HG02884 (cell line): ENCODE results near the gene PLXNB2.
"Not testable (repeated sequence)": the region's sequence is repeated elsewhere in the genome, so short reads cannot be mapped to it uniquely, and the experiment has no call there.

ENCODE experiments used
- ATAC-seq: cut with Tn5 transposase; IDR thresholded peaks from one replicate; pipeline ENCODE4 v1.9.1; 2021; ENCODE audit warnings: mild to moderate bottlenecking, moderate library complexity; ENCODE audit not compliant: unreplicated experiment

Gene PLXNB2

DNA sequence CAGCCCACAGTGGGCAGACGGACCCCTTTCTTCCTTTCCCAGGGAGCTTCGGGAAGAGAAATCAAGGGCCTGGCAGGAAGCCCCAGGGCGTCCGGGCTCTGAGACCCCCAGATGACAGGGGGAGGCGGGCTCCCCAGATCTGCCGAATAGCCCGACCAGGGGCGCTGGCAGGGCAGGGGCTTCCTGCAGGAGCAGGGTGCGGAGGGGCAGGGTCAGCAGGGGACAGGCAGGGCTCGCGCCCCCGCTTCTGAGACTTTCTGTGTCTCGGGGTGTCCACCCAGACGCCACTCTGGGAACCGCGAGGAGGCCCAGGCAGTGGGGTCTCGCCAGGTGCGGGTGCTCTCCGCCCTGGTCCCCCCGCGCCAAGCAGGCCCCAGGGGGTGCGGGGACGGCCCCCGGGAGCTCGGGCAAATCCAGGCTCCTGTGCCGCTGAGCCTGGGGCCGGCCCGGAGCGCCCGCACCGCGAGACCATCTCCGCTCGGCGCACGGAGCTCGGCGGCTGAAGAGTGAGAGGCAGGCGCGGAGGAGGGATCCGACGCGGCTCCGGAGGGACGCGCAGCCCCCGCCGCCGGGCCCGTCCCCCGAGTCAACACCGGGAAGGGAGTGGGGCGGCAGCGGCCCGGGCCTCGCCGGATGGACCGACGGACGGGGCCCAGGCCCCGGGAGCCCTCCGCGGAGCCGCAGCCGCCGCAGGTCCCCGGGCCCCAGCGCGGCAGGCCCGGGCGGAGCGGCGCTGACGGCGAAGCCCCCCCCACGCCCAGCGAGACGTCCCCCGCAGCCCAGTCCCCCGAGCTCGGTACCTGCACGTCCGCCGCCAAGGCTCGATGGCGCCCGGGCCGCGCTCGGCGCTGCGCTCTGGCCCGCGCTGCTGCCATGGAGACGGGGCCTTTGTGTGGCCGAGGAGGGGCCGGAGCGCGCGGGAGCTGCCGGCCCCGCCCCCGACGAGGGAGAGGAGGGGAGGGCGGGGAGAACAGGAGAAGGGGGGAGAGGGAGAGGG is at the start of gene PLXNB2:
Gene PLXNB2 (minus strand): TSS at position 894 of the 997 bp plus-strand sequence. CDS start 17,062 bp downstream, outside the sequence.
- no peak for ATAC-seq

DNA sequence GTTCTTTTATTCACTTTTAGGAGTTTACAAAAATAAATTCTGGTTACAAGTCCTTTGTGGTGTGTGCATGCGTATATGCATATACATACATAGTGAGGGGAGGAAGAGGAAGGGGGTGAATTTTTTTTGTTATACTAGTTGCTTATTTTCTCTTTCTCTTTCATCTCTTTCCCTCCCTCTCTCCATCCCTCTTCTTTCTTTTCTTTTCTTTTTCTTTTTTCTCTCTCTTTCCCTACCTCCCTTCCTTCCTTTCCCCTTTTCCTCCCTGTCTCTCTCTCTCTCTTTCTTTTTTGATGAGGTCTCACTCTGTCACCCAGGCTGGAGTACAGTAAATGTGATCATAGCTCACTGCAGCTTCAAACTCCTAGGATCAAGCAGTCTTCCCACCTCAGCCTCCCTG is 49.8 kb upstream of the PLXNB2 start:
- ATAC-seq, result no peak

DNA sequence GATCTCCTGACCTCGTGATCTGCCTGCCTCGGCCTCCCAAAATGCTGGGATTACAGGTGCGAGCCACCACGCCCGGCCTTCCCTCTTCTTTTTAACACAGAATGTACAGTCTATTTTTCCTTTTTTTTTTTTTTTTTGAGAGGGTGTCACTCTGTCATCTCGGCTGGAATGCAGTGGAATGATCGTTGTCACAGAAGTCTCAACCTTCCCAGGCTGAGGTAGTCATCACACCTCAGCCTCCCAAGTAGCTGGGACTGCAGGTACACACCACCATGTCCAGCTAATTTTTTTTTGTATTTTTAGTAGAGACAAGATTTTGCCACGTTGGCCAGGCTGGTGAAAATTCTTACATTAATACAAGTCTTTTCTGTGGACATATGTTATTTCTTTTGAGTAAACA is 48.7 kb upstream of the PLXNB2 start:
- no peak for ATAC-seq

DNA sequence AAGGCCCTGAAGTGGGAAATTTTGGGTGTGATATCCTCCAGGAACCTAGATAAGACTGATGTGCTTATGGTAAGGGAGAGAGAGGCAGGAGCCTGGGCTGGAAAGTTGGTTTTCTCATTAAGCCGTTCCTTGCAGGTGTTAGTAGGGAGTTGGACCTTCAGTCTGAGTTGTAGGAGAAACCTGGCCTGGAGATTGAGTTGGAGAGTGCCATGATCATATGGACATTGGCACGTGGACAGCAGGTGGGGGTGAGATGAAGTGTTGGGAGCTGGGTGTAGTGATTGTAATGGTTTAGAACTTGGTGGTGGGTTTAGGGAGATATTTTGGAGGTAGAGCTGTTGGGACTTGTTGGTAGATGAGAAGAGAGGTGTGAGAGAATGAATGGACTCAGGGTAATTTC is 40.6 kb upstream of the PLXNB2 start:
- ATAC-seq, result no peak

DNA sequence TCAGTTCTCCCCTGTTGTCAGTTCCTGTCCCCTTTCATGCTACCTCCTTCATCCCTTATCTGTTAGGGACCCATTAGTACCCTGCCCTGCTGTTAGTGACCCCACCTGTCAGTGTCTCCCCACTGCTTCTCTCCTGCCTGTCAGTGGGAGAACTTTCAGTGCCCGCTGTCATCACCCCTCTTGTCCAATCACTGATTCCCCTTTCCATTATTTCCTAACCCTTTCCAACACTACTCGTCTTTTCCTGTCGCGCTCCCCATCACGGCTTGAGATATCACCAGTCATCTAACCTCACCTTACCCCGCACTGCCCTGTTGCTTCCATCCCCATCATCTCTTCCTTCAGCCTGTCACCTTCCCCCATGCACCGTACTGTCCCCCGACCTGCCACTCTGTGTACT is 39.7 kb upstream of the PLXNB2 start:
- ATAC-seq, result no peak

DNA sequence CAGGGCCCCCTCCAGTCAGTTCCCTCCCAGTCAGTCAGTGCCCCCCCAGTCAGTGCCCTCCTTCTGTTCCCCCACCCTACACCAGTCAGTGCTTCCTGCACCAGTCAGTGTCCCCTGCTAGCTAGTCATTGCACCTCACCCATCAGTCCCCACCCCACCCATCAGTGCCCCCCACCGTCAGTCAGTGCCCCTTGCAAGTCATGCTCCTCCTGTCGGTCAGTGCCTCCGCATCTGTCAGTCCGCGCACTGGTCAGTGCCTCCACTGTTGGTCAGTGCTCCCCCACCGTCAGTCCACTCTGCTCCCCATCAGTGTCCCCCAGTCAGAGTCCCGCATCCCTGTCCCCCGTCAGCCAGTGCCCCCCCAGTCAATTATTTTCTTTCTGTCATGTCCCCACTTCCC is 39.0 kb upstream of the PLXNB2 start:
- no peak for ATAC-seq

- ATAC-seq, result no peak
These were observed 36.1 kb upstream of the PLXNB2 start for GRCh38 chr22:50343541-50343935.

DNA sequence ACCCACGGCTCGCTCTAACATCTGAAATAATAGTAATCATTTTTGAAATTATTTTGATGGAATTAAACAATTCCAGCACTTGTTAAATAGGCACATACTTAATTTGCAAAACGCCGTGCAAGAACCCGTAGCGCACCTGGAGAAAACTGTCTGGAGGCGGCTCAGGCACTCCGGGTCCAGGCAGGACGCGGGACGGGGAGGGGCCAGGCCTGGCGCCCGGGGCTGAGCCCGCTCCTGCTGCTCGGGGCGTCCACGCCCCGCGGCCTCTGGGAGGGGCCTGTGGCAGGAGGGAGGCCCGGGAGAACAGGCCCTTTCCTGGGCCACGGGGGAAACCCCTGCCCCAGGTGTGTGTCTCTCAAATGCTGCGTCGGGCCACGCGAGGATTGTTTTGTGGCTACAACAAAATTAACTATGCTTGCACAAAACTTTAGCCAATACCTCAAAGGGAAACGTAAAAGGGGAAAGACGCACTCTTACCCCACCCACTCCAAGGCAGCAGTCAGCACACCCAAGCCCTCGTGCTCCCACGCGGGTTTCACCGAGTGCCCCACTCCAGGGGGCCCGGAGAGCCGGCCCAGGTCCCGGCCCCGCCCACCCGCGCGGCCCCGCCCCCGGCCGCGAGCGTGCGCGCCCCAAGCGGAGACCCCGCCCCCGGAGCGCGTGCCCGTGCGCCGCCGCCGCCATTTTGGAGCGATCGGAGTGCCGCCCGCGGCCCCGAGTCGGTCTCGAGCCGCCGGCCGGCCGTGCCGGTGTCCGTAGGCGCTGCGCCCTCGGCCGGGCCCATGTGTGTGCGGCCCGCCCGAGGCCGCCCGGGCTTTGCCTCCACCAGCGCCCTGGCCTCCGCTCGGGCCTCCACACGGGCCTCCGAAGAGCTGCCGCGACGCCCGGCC is 35.5 kb upstream of the PLXNB2 start, which contains the start of gene PPP6R2:
Gene PPP6R2 (plus strand): TSS at position 677 of the 890 bp plus-strand sequence. CDS start 50,582 bp downstream, outside the sequence.
- ATAC-seq, result peak; percentile 58

GRCh38 chr22:50341977-50342650 is 34.7 kb upstream of the PLXNB2 start:
- no peak for ATAC-seq

DNA sequence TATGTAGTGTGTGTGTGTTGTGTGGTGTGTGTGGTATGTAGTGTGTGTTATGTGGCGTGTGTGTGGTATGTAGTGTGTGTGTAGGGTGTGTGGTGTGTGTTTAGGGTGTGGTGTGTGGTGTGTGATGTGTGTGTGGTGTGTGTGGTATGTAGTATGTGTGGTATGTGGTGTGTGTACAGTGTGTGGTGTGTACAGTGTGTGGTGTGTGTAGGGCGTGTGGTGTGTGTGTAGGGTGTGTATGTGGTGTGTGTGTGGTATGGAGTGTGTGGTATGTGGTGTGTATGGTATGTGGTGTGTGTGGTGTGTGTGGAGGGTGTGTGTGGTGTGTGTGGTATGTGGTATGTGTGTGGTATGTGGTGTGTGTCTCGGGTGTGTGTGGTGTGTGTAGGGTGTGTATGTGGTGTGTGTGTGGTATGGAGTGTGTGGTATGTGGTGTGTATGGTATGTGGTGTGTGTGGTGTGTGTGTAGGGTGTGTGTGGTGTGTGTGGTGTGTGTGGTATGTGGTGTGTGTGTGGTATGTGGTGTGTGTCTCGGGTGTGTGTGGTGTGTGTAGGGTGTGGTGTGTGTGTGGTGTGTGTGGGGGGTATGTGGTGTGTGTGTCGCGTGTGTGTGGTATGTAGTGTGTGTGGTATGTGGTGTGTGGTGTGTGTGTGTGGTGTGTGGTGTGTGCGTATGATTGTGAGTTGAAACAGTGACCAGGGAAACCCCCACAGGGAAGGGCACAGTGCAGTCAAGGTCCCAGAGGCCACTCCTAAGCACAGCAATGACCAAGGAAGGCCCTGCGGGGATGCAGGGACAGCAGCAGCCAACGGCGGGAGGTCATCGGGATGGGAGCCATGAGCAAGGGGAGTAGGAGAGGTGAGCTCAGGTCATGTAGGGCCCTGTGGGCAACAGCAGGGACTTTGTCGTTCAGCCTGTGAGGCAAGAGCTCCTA is 32.8 kb upstream of the PLXNB2 start:
- no peak for ATAC-seq

GRCh38 chr22:50338860-50339462 is 31.5 kb upstream of the PLXNB2 start:
- no peak for ATAC-seq

DNA sequence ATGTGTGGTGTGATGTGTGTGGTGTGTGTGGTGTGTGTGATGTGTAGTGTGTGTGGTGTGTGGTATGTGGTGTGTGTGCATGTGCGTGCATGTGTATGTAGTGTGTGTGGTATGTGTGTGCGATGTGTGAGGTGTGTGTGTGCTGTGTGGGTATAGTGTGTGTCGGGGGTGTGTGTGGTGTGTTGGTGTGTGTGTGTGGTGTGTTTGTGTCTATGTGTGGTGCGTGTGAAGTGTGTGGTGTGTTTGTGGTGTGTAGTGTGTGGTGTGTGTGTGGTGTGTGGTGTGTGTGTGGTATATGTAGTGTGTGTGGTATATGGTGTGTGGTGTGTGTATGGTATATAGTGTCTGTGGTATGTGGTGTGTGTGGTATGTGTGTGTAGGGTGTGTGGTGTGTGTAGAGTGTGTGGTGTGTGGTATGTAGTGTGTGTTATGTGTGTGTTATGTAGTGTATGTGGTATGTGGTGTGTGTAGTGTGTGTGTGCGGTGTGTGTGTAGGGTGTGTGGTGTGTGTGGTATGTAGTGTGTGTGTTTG is 30.7 kb upstream of the PLXNB2 start:
- no peak for ATAC-seq

DNA sequence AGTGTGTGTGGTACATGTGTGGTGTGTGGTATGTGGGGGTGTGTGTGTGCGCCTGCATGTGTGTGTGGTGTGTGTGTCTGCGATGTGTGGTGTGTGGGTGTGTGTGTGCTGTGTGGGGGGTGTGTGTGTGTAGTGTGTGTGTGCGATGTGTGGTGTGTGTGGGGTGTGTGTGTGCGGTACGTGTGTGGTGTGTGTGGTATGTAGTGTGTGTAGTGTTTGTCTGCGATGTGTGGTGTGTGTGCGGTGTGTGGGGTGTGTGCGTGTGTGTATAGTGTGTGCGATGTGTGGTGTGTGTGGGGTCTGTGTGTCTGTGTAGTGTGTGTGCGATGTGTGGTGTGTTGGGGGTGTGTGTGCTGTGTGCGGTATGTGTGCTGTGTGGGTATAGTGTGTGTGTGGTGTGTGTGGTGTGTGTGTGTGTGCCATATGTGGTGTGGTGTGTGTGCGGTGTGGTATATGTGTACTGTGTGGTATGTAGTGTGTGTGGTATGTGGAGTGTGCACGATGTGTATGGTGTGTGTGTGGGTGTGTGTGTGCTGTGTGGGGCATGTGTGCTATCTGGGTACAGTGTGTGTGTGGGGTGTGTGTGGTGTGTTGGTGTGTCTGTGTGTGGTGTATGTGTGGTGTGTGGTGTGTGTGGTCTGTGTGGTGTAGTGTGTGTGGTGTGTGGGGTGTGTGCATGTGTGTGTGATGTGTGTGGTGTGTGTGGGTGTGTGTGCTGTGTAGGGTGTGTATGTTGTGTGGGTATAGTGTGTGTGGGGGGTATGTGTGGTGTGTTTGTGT is 30.0 kb upstream of the PLXNB2 start:
- ATAC-seq, result no peak

GRCh38 chr22:50334433-50334832 is 27.0 kb upstream of the PLXNB2 start:
- not testable (repeated sequence) for ATAC-seq

DNA sequence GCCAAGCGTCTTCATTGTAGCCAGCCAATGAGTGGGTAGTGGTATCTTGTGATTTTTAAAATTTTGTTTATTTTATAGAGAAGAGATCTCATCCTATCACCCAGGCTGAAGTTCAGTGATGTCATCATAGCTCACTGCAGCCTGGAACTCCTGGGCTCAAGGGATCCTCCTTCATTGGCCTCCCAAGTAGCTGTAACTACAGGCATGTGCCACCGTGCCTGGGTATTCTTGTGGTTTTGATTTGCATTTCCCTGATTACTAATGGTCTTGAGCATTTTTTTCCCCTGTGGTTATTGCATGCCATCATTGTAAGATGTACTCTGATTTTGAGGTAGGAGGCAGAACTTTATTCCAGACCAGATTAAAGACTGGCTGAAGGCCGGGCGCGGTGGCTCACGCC is 21.8 kb upstream of the PLXNB2 start:
- no peak for ATAC-seq

- ATAC-seq, result no peak
These were observed 20.2 kb upstream of the PLXNB2 start for GRCh38 chr22:50327711-50328019.

DNA sequence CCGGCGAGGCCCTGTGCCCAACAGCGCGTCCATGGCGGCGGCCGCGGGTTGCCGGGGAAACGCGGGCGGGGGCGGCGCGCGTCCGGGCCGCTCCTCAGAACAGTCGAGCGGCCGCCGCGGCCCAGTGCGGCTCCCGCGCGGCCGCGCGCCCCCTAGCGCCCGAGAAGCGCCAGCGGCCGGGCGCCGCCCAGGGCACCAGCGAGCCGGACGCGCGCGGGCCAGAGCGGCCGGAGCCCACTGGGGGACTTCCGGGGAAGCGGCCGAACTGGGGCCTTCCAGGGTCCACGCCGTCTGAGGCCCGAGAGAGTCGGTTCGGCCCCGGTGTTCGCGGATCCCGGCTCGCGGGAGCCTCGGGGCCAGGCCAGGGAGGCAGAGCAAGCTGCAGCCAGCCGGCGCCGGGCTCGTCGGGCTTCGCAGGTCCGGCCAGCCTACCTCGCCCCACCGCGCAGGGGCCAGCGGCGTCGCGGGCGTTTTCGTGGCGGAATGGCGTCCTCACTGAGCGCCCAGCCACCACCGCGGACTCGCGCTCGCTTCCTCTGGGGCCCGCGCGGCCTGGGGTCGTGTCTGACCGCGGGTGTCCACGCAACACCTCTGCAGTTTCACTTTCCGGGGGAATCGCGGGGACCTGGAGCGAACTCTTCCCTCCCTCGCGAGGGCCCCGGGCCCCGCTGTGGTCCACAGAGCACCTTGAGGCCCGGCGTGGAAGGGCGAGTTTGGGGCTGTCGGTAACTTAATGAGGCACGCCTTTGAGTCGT is 19.7 kb upstream of the PLXNB2 start, which contains the start of gene DENND6B:
Gene DENND6B (minus strand): TSS at position 57 of the 755 bp plus-strand sequence. CDS start 24 bp downstream, at position 33.
- ATAC-seq, result no peak
